Activated naive CD4-positive, alpha-beta T cell treated with anti-CD3 and anti-CD28 coated beads for 36 hours (primary cell): ENCODE data around the gene WDFY3. TPM values are rescaled to one million over a fixed set of nuclear protein-coding genes. Genes with fewer than 3 reads are reported as not detected.

Experiments used
- CTCF ChIA-PET: fragments of 350-600 bp; sonication (Branson Sonifier 250); formaldehyde crosslinking; loops from one replicate; lab custom pipeline; 2021; ENCODE audit warnings: antibody characterized with exemption; lab: Charles Lee
- DNase-seq: peaks from one replicate; pipeline ENCODE4 v3.0.0-alpha.2; 2020
- H3K27ac Mint-ChIP-seq: one replicate; pipeline ENCODE4 v1.8.0; 2021; ENCODE audit warnings: mild to moderate bottlenecking, mixed read lengths
- H3K27me3 Mint-ChIP-seq: one replicate; pipeline ENCODE4 v1.8.0; 2021; ENCODE audit warnings: low read depth, mixed read lengths
- H3K36me3 Mint-ChIP-seq: one replicate; pipeline ENCODE4 v1.8.0; 2021; ENCODE audit warnings: low read depth, mixed read lengths
- H3K4me1 Mint-ChIP-seq: one replicate; pipeline ENCODE4 v1.8.0; 2021; ENCODE audit warnings: low read depth, mixed read lengths
- H3K4me3 Mint-ChIP-seq: one replicate; pipeline ENCODE4 v1.8.0; 2021; ENCODE audit warnings: mild to moderate bottlenecking, moderate library complexity, mixed read lengths
- H3K9me3 Mint-ChIP-seq: one replicate; pipeline ENCODE4 v1.8.0; 2021; ENCODE audit warnings: mixed read lengths
- intact Hi-C: fragments of 100-400 bp; cut with micrococcal nuclease; formaldehyde crosslinking; loops from one replicate; pipeline ENCODE4 v1.15.1; 2023
- total RNA-seq, 2 experiments: library from RNA; stranded (reverse); gene quantifications; one replicate each; pipeline ENCODE4 v1.2.3, GENCODE V29; 2021

The WDFY3 gene
- total RNA-seq, 2 experiments from 2014 or later, result 1.0 to 1.2 TPM

GRCh38 chr4:84939113-84939512 lies 27.4 kb downstream of the WDFY3 start:
- Mint-ChIP-seq H3K27me3 (peaks cover 3% of the 10 kb centered on the region), H3K9me3 (peaks cover 10% of the 10 kb centered on the region), H3K4me1 (no peaks in the 10 kb centered on the region), H3K27ac (no peak overlapping the region), H3K36me3 (no peaks in the 10 kb centered on the region), H3K4me3 (no peak overlapping the region)
- intact Hi-C loops, result no loop called here
- DNase-seq, result no peak
- CTCF ChIA-PET, result no interaction called here

GRCh38 chr4:84938316-84938715 lies 28.2 kb downstream of the WDFY3 start:
- no peak overlapping the region for H3K27ac Mint-ChIP-seq
- H3K36me3 Mint-ChIP-seq, result no peaks in the 10 kb centered on the region
- H3K4me3 Mint-ChIP-seq, result no peak overlapping the region
- DNase-seq, result no peak
- intact Hi-C loops, result no loop called here
- H3K9me3 Mint-ChIP-seq, result peaks cover 10% of the 10 kb centered on the region
- CTCF ChIA-PET, result no interaction called here
- peaks cover 3% of the 10 kb centered on the region for H3K27me3 Mint-ChIP-seq
- no peaks in the 10 kb centered on the region for H3K4me1 Mint-ChIP-seq

GRCh38 chr4:84937381-84937977 lies 29.0 kb downstream of the WDFY3 start:
- Mint-ChIP-seq H3K27me3 (peaks cover 3% of the 10 kb centered on the region), H3K36me3 (no peaks in the 10 kb centered on the region), H3K9me3 (peaks cover 4% of the 10 kb centered on the region), H3K4me1 (no peaks in the 10 kb centered on the region), H3K4me3 (no peak overlapping the region), H3K27ac (no peak overlapping the region)
- CTCF ChIA-PET, result no interaction called here
- DNase-seq, result no peak
- intact Hi-C loops, result no loop called here

DNA sequence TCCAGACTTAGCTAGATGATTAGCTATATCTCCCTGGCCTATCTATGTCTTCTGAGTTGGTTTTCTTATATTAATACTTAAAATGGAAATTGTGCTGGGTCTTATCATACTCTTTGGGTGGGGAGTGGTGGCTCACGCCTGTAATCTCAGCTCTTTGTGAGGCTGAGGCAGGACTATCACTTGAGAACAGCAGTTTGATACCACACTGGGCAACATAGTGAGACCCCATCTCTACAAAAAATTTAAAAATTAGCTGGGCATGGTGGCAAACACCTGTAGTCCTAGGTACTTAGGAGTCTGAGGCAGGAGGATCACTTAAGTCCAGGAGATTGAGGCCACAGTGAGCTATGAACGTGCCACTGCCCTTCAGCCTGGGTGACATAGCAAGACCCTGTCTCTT lies 30.4 kb downstream of the WDFY3 start:
- intact Hi-C loops, result no loop called here
- Mint-ChIP-seq H3K9me3 (peaks cover 4% of the 10 kb centered on the region), H3K27me3 (peaks cover 3% of the 10 kb centered on the region), H3K36me3 (no peaks in the 10 kb centered on the region), H3K27ac (no peak overlapping the region), H3K4me3 (no peak overlapping the region), H3K4me1 (no peaks in the 10 kb centered on the region)
- no peak for DNase-seq
- CTCF ChIA-PET, result no interaction called here

DNA sequence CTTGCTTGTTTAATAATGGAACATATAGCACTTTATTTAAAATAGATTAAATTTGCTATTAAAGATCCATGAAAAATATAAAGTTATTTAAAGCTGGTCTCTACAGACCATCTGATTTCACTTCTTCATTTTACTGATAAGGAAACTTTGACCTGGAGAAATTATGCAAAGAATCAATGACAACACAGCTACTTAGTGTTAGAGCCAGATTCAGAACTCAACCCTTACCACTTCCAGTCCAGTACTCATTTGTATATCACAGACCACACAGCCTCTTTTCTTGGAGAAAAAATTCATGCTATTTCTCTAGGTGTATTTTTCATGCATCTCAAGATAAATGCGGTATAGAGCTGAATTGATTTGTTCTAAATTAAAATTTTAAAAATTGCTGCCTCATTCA lies 34.0 kb downstream of the WDFY3 start:
- Mint-ChIP-seq H3K9me3 (no peaks in the 10 kb centered on the region), H3K4me1 (no peaks in the 10 kb centered on the region), H3K4me3 (no peak overlapping the region), H3K36me3 (no peaks in the 10 kb centered on the region), H3K27ac (no peak overlapping the region), H3K27me3 (peaks cover 3% of the 10 kb centered on the region)
- intact Hi-C loops, result no loop called here
- CTCF ChIA-PET, result no interaction called here
- no peak for DNase-seq

DNA sequence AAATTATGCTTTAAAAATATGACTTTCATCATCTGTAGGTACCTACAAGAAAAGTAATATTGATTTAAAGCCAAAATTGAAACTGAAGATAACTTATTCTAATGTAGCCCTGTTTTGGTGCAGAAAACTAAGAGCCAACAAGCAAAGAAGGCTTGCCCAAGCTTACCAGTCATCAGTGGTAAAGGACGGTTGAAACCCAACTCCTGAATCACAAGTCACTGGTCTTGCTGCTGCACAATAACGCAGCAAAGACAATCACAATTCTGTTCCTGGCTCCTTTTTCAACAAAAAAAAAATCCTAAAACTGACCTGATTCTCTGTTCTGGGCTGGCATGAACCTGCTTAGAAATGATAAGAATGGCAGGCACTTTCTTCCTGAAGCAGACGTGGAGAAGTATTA lies 34.5 kb downstream of the WDFY3 start:
- Mint-ChIP-seq H3K27ac (no peak overlapping the region), H3K36me3 (no peaks in the 10 kb centered on the region), H3K9me3 (no peaks in the 10 kb centered on the region), H3K4me3 (no peak overlapping the region), H3K27me3 (no peaks in the 10 kb centered on the region), H3K4me1 (no peaks in the 10 kb centered on the region)
- intact Hi-C loops, result no loop called here
- CTCF ChIA-PET, result no interaction called here
- no peak for DNase-seq

- Mint-ChIP-seq H3K4me1 (no peaks in the 10 kb centered on the region), H3K9me3 (no peaks in the 10 kb centered on the region), H3K27me3 (no peaks in the 10 kb centered on the region), H3K4me3 (no peak overlapping the region), H3K27ac (no peak overlapping the region), H3K36me3 (no peaks in the 10 kb centered on the region)
- DNase-seq, result no peak
- intact Hi-C loops, result no loop called here
- CTCF ChIA-PET, result interaction anchor here (1.0 kb wide), 1 partner anchor 31 kb away, joined by 3 read pairs; no protein-coding TSS in a partner anchor
Observed at GRCh38 chr4:84931274-84931673, 35.2 kb downstream of the WDFY3 start.

- H3K9me3 Mint-ChIP-seq, result no peaks in the 10 kb centered on the region
- intact Hi-C loops, result no loop called here
- no peak overlapping the region for H3K4me3 Mint-ChIP-seq
- H3K4me1 Mint-ChIP-seq, result no peaks in the 10 kb centered on the region
- H3K36me3 Mint-ChIP-seq, result no peaks in the 10 kb centered on the region
- no peak overlapping the region for H3K27ac Mint-ChIP-seq
- CTCF ChIA-PET, result no interaction called here
- DNase-seq, result no peak
- peaks cover 1% of the 10 kb centered on the region for H3K27me3 Mint-ChIP-seq
Observed at GRCh38 chr4:84928089-84928488, 38.4 kb downstream of the WDFY3 start.

GRCh38 chr4:84927428-84927827 lies 39.1 kb downstream of the WDFY3 start:
- H3K9me3 Mint-ChIP-seq, result no peaks in the 10 kb centered on the region
- no peaks in the 10 kb centered on the region for H3K4me1 Mint-ChIP-seq
- DNase-seq, result no peak
- no peak overlapping the region for H3K4me3 Mint-ChIP-seq
- CTCF ChIA-PET, result no interaction called here
- no peaks in the 10 kb centered on the region for H3K36me3 Mint-ChIP-seq
- H3K27ac Mint-ChIP-seq, result no peak overlapping the region
- intact Hi-C loops, result no loop called here
- peaks cover 1% of the 10 kb centered on the region for H3K27me3 Mint-ChIP-seq

- no peak for DNase-seq
- CTCF ChIA-PET, result no interaction called here
- Mint-ChIP-seq H3K27ac (no peak overlapping the region), H3K9me3 (no peaks in the 10 kb centered on the region), H3K27me3 (peaks cover 1% of the 10 kb centered on the region), H3K4me3 (no peak overlapping the region), H3K4me1 (no peaks in the 10 kb centered on the region), H3K36me3 (no peaks in the 10 kb centered on the region)
- intact Hi-C loops, result no loop called here
Observed at GRCh38 chr4:84925558-84925957, 40.9 kb downstream of the WDFY3 start.

- Mint-ChIP-seq H3K36me3 (no peaks in the 10 kb centered on the region), H3K27me3 (peaks cover 1% of the 10 kb centered on the region), H3K9me3 (no peaks in the 10 kb centered on the region), H3K4me1 (no peaks in the 10 kb centered on the region), H3K27ac (no peak overlapping the region), H3K4me3 (no peak overlapping the region)
- CTCF ChIA-PET, result no interaction called here
- no peak for DNase-seq
- intact Hi-C loops, result no loop called here
Observed at GRCh38 chr4:84924434-84924833, 42.1 kb downstream of the WDFY3 start.

DNA sequence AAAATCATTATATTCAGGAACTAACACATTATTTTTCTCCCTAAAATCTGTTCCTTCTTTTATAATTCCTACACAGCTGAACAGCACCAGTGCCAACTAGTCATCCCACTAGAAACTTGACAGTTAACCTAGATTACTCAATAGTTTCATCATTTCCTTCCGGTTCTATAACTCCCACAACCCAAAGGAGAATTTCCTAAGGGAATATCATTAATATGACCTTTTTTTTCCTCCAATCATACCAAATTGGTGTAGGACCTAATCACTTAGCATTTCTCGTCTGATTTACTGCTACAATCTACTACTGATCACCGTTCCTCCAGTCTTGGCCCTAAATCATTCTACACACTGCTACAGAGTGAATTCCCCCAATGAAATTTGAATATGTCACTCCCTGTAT lies 45.9 kb downstream of the WDFY3 start:
- Mint-ChIP-seq H3K4me3 (no peak overlapping the region), H3K27ac (no peak overlapping the region), H3K4me1 (no peaks in the 10 kb centered on the region), H3K9me3 (no peaks in the 10 kb centered on the region), H3K36me3 (no peaks in the 10 kb centered on the region), H3K27me3 (peaks cover 8% of the 10 kb centered on the region)
- intact Hi-C loops, result no loop called here
- no peak for DNase-seq
- CTCF ChIA-PET, result no interaction called here

- intact Hi-C loops, result no loop called here
- H3K27me3 Mint-ChIP-seq, result peaks cover 6% of the 10 kb centered on the region
- no peak for DNase-seq
- no peak overlapping the region for H3K27ac Mint-ChIP-seq
- no peaks in the 10 kb centered on the region for H3K9me3 Mint-ChIP-seq
- H3K36me3 Mint-ChIP-seq, result no peaks in the 10 kb centered on the region
- H3K4me3 Mint-ChIP-seq, result no peak overlapping the region
- H3K4me1 Mint-ChIP-seq, result no peaks in the 10 kb centered on the region
- CTCF ChIA-PET, result no interaction called here
Observed at GRCh38 chr4:84917869-84918600, 48.5 kb downstream of the WDFY3 start.
